PC-3 (cell line): ENCODE data around the gene PRDM15.

Source experiments
- CTCF ChIP-seq: fragments of 300-600 bp; sonication (generic); conservative IDR thresholded peaks from 2 replicates; pipeline ENCODE4 v1.5.1; 2017; ENCODE audit warnings: antibody characterized with exemption, low read depth, mild to moderate bottlenecking, low read length
- EZH2 ChIP-seq: fragments of 300-600 bp; sonication (generic); IDR thresholded peaks from one replicate; pipeline ENCODE4 v1.6.1; 2017; ENCODE audit warnings: antibody characterized with exemption, mild to moderate bottlenecking, low read length; ENCODE audit not compliant: unreplicated experiment
- EZH2phosphoT487 ChIP-seq: fragments of 300-600 bp; sonication (generic); IDR thresholded peaks from 2 replicates; pipeline ENCODE4 v1.6.1; 2018; ENCODE audit warnings: mild to moderate bottlenecking, antibody characterized with exemption, low read length, borderline replicate concordance

DNA sequence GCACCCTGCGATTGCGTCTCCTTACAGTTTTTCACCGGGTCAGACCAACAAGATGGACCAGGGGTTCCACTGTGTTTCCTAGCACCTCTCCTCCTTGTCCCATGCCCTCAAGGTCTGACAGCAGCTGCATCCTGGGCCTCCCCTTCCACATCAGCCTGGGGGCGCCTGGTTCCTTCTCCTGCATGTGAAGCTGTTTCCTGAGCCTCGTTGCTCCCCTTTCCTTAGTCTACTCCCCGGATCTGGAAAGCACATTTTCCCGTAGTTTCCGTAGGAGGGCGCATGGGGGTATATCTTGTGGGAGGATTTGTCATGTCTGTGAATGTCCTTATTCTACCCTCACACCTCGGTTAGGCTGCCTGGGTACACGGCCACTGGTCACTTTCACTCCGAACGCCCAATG, 6.1 kb downstream of the PRDM15 start:
- TF ChIP-seq CTCF (no peak), EZH2 (no peak), EZH2phosphoT487 (no peak)
